Muscle layer of duodenum (tissue), 2 donors: ENCODE results near the gene ARID1B.

ENCODE experiments used
- H3K27ac ChIP-seq: one replicate; pipeline ENCODE4 v1.7.0; 2013; ENCODE audit warnings: mild to moderate bottlenecking, low read length
- H3K27me3 ChIP-seq: one replicate; pipeline ENCODE4 v1.7.0; 2013; ENCODE audit warnings: low read depth, mild to moderate bottlenecking, control low read depth, low read length
- H3K36me3 ChIP-seq, 2 donors: one replicate each; pipeline ENCODE4 v1.7.0; 2013; ENCODE audit warnings: low read length in 2 of 2, control low read depth in 1 of 2, mild to moderate bottlenecking in 1 of 2; ENCODE audit not compliant: insufficient read depth in 2 of 2, control insufficient read depth in 1 of 2
- H3K4me1 ChIP-seq, 2 donors: one replicate each; pipeline ENCODE4 v1.7.0; 2013; ENCODE audit warnings: low read length in 2 of 2, mild to moderate bottlenecking in 2 of 2, control low read depth in 1 of 2, moderate library complexity in 1 of 2; ENCODE audit not compliant: insufficient read depth in 2 of 2, control insufficient read depth in 1 of 2
- H3K4me3 ChIP-seq, 2 donors: one replicate each; pipeline ENCODE4 v1.7.0; 2013; ENCODE audit warnings: low read length in 2 of 2, low read depth in 1 of 2, mild to moderate bottlenecking in 1 of 2
- H3K9me3 ChIP-seq, 2 donors: one replicate each; pipeline ENCODE4 v1.7.0; 2013; ENCODE audit warnings: low read length in 2 of 2, control low read depth in 1 of 2, mild to moderate bottlenecking in 1 of 2; ENCODE audit not compliant: control insufficient read depth in 1 of 2
- donor health status: healthy.

ARID1B gene

GRCh38 chr6:157050537-157051265 lies 273.5 kb downstream of the ARID1B start:
- no peak overlapping the region for H3K4me3 ChIP-seq
- no peaks in the 10 kb centered on the region for H3K27me3 ChIP-seq
- peaks cover 0 to 20% of the 10 kb centered on the region in 2 donors for H3K4me1 ChIP-seq
- peaks cover 0 to 1% of the 10 kb centered on the region in 2 donors for H3K36me3 ChIP-seq
- peaks cover 0 to 2% of the 10 kb centered on the region in 2 donors for H3K9me3 ChIP-seq
- H3K27ac ChIP-seq: no peak overlapping the region

GRCh38 chr6:157054531-157054979 lies 277.4 kb downstream of the ARID1B start:
- Histone ChIP-seq H3K36me3 (peaks cover 0 to 4% of the 10 kb centered on the region in 2 donors), H3K27ac (no peak overlapping the region), H3K4me1 (peaks cover 2 to 9% of the 10 kb centered on the region in 2 donors), H3K9me3 (peaks cover 0 to 5% of the 10 kb centered on the region in 2 donors), H3K27me3 (no peaks in the 10 kb centered on the region), H3K4me3 (no peak overlapping the region)

GRCh38 chr6:157055863-157056262 lies 278.7 kb downstream of the ARID1B start:
- Histone ChIP-seq H3K27ac (no peak overlapping the region), H3K4me3 (no peak overlapping the region), H3K9me3 (peaks cover 0 to 5% of the 10 kb centered on the region in 2 donors), H3K27me3 (no peaks in the 10 kb centered on the region), H3K4me1 (peaks cover 5 to 18% of the 10 kb centered on the region in 2 donors), H3K36me3 (peaks cover 0 to 4% of the 10 kb centered on the region in 2 donors)

- Histone ChIP-seq H3K27me3 (no peaks in the 10 kb centered on the region), H3K4me1 (peaks cover 5 to 15% of the 10 kb centered on the region in 2 donors), H3K27ac (no peak overlapping the region), H3K4me3 (no peak overlapping the region), H3K36me3 (peaks cover 0 to 4% of the 10 kb centered on the region in 2 donors), H3K9me3 (peaks cover 0 to 5% of the 10 kb centered on the region in 2 donors)
These were observed 279.1 kb downstream of the ARID1B start for GRCh38 chr6:157056275-157056674.

- Histone ChIP-seq H3K27ac (no peak overlapping the region), H3K36me3 (peaks cover 0 to 4% of the 10 kb centered on the region in 2 donors), H3K9me3 (peaks cover 0 to 5% of the 10 kb centered on the region in 2 donors), H3K4me1 (peaks cover 5 to 15% of the 10 kb centered on the region in 2 donors), H3K4me3 (no peak overlapping the region), H3K27me3 (no peaks in the 10 kb centered on the region)
These were observed 281.4 kb downstream of the ARID1B start for GRCh38 chr6:157058574-157058973.

GRCh38 chr6:157059781-157060180 lies 282.6 kb downstream of the ARID1B start:
- Histone ChIP-seq H3K9me3 (peaks cover 0 to 5% of the 10 kb centered on the region in 2 donors), H3K27me3 (no peaks in the 10 kb centered on the region), H3K27ac (no peak overlapping the region), H3K4me1 (peaks cover 5 to 17% of the 10 kb centered on the region in 2 donors), H3K36me3 (peaks cover 0 to 4% of the 10 kb centered on the region in 2 donors), H3K4me3 (no peak overlapping the region)

GRCh38 chr6:157060440-157060952 lies 283.3 kb downstream of the ARID1B start:
- Histone ChIP-seq H3K27me3 (no peaks in the 10 kb centered on the region), H3K27ac (no peak overlapping the region), H3K36me3 (peaks cover 0 to 4% of the 10 kb centered on the region in 2 donors), H3K4me1 (peaks cover 5 to 17% of the 10 kb centered on the region in 2 donors), H3K9me3 (peaks cover 0 to 5% of the 10 kb centered on the region in 2 donors), H3K4me3 (no peak overlapping the region)

- no peaks in the 10 kb centered on the region for H3K36me3 ChIP-seq
- no peak overlapping the region for H3K27ac ChIP-seq
- H3K4me3 ChIP-seq: no peak overlapping the region
- H3K27me3 ChIP-seq: no peaks in the 10 kb centered on the region
- H3K9me3 ChIP-seq: no peaks in the 10 kb centered on the region
- H3K4me1 ChIP-seq: peaks cover 5 to 21% of the 10 kb centered on the region in 2 donors
These were observed 284.8 kb downstream of the ARID1B start for GRCh38 chr6:157061770-157062594.

GRCh38 chr6:157063176-157063905 lies 286.2 kb downstream of the ARID1B start:
- no peaks in the 10 kb centered on the region for H3K27me3 ChIP-seq
- H3K27ac ChIP-seq: peak overlapping the region; percentile 16
- peaks cover 5 to 32% of the 10 kb centered on the region in 2 donors for H3K4me1 ChIP-seq
- no peaks in the 10 kb centered on the region for H3K36me3 ChIP-seq
- no peaks in the 10 kb centered on the region for H3K9me3 ChIP-seq
- no peak overlapping the region for H3K4me3 ChIP-seq

GRCh38 chr6:157063923-157064322 lies 286.7 kb downstream of the ARID1B start:
- peak overlapping the region; percentile 16 for H3K27ac ChIP-seq
- H3K4me1 ChIP-seq: peaks cover 5 to 38% of the 10 kb centered on the region in 2 donors
- H3K27me3 ChIP-seq: no peaks in the 10 kb centered on the region
- no peaks in the 10 kb centered on the region for H3K36me3 ChIP-seq
- no peaks in the 10 kb centered on the region for H3K9me3 ChIP-seq
- no peak overlapping the region for H3K4me3 ChIP-seq
